HG03108 (cell line): ENCODE measurements around the gene CD44.
"Not testable (repeated sequence)": the region's sequence is repeated elsewhere in the genome, so short reads cannot be mapped to it uniquely, and the experiment has no call there.

Source experiments
- ATAC-seq: cut with Tn5 transposase; IDR thresholded peaks from one replicate; pipeline ENCODE4 v1.9.1; 2021; ENCODE audit warnings: moderate library complexity; ENCODE audit not compliant: unreplicated experiment

CD44 gene

DNA sequence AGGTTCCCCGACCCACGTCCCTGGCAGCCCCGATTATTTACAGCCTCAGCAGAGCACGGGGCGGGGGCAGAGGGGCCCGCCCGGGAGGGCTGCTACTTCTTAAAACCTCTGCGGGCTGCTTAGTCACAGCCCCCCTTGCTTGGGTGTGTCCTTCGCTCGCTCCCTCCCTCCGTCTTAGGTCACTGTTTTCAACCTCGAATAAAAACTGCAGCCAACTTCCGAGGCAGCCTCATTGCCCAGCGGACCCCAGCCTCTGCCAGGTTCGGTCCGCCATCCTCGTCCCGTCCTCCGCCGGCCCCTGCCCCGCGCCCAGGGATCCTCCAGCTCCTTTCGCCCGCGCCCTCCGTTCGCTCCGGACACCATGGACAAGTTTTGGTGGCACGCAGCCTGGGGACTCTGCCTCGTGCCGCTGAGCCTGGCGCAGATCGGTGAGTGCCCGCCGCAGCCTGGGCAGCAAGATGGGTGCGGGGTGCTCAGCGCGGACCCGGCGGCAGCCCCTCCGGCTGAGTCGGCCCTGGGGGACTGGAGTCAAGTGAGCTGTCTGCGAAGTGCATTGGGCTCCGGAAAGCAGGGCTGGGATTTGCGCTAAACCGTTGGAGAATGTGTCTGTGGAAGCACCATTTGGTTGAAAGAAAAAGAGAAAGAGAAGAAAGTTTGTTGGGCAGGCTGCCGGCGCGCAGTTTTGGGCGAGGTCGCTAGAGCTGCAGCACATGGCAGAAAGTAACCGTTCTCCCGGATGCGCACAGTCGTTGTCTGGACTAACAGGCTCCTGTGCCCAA lies at the start of gene CD44:
CD44 (plus strand) TSS at position 229 of the 779 bp plus-strand sequence; CDS start at position 362, 133 bp downstream.
- peak; percentile 26 for ATAC-seq

- ATAC-seq, result no peak
Measured at GRCh38 chr11:35089666-35090065, 49.3 kb upstream of the CD44 start.

DNA sequence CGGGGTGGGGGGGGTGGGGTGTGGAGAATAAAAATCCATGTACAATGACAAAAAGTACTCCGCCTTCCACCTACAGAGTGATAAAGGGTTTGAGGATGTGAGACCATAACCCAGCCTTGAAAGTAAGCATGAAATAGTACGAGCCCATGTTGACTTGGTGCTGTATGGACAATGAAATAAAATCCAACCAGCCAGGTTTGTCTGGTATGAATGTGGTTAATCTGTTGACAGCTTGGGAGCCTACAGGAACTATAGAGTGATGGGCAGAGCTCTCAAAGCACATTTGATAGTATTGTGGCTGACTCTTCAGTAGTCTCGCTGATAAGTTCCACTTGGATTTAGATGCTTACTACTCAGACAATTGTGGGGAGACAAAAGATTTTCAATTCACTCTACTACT lies 48.8 kb upstream of the CD44 start:
- ATAC-seq, result no peak

DNA sequence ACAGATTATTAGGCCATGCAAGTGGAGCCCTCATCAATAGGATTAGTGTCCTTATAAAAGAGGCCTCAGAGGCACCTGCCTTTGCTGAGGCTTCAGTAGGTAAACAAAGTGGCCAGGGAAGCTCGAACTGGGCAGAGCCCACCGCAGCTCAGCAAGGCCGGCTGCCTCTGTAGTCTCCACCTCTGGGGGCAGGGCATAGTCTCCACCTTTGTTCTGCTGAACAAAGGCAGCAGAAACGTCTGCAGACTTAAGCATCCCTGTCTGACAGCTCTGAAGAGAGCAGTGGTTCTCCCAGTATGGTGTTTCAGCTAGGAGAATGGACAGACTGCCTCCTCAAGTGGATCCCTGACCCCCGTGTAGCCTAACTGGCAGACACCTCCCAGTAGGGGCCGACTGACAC lies 48.0 kb upstream of the CD44 start:
- not testable (repeated sequence) for ATAC-seq

GRCh38 chr11:35096723-35097122 lies 42.2 kb upstream of the CD44 start:
- no peak for ATAC-seq

GRCh38 chr11:35097814-35098455 lies 41.0 kb upstream of the CD44 start:
- no peak for ATAC-seq

GRCh38 chr11:35098855-35099254 lies 40.1 kb upstream of the CD44 start:
- ATAC-seq, result no peak

- ATAC-seq, result no peak
Measured at GRCh38 chr11:35099278-35100012, 39.5 kb upstream of the CD44 start.

- ATAC-seq, result no peak
Measured at GRCh38 chr11:35100013-35100383, 39.0 kb upstream of the CD44 start.

DNA sequence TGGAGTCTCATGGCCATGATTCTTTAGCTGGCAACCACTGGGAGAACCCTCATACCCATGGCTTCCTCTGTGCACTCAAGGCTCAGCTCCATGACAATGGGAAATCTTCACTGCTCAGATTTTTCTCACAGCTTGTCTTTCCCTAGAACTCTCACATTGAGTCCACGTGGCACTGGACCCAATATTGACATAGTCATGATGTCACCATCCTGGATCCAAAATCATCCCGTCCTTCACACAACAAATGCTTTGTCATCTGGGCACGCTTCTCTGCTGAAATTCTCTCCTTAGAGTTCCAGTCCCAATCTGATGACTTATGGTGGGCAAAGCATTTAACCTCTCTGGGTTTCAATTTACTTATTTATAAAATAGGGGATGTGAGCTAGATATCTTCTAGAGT lies 37.7 kb upstream of the CD44 start:
- no peak for ATAC-seq

DNA sequence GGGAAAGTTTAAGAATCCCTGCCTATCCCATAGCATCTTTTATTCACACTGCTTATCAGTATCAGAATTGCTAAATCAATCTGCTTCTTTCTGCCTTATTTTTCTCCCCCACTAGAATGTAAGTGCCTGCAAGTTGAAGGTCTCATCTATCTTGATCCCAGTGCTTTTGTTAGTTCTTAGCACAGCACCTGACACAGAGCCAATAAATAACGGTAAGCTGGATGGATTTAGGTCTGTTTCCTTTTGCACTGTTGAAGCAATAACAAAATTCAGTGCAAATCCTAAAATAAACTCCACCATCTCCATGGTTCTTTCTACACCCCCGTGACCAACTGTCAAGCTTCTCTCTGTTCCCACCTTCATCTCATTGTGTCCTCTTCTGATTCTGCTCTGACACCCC lies 36.7 kb upstream of the CD44 start:
- no peak for ATAC-seq

DNA sequence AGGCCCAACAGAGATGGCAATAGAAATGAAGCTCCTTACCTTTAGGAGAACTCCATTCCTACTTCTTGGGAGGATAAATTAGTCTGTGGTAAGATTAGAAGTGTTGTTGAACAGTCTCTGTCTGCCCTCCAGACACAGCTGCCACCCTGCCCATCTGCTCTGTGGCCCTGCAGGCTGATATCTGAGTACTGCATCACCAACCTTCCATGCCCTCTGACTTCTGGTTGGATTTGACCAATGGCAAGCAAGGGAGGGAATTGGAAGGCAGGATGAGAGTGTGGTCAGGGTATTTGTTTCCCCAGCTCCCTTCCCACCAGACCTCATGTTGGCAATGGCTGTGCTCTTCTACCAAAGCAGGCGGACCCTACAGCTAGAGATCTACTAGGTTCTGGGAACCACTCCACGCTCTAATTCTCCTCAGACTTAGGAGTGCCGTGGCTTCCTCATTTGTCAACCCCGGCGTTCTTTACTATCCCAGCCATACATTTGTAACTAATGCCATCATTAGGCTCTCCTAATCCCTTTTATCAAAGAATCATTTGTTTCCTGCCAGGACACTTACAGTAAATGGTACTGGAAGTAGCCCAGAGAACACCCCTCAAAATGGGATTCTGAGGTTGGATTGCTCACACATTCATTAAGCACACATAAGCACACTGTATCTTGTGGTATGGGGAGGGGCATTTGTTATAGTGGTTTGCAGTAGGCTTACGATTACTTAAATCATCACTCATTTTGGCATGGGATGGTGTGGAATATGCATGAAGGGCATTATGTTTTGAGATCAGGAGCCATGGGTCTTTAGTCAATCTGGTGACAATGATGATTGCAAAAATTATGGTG lies 35.4 kb upstream of the CD44 start:
- no peak for ATAC-seq

DNA sequence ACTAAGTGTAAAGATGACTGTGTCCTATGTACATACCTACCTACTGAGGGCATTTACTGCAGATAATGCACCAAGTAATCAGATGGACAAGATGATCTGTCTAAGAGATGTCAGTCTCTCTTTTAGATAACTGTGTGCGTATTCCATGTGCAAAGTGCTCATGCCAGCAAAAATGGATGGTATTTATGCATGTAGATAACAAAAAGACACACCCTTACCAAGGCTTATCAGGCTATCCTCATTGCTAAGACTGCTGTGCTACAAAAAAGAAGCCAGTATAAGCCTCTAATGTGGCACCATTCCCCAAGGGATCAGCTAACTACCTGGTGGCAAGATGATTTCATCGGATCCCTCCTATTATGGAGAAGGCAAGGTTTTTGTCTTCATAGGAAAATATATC lies 34.3 kb upstream of the CD44 start:
- ATAC-seq, result no peak

DNA sequence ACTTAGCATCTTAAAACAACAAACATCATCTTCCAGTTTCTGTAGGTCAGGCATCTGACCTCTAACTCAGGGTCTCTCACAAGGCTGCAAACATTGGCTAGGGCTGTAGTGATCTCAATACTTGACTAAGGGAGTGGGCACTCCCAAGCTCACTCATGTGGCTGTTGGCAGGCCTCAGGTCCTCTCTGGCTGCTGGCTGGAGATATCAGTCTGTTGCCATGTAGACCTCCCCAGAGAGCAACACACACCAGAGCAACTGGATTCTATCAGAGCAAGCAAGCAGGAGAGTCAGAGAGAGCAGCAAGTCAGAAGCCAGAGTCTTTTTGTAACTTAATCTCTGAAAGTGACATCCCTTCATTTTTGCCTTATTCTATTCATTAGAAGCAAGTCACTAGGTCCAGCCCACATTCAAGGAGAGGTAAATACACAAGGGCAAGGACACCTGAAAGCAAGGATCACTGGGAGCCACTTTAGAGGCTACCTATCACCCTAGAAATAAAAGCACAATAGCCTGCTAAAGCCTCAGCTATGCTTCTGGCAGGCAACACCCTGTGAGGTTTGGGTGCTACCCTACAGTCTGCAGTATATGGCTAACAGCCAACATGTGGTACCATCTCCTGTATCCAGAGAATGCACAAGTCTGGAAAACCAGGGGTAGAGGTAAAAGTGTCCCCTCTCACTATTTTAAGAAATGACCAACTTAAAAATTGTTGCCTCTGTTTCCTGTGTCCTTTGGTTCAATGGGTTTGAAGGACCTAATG lies 33.5 kb upstream of the CD44 start:
- no peak for ATAC-seq

- ATAC-seq, result peak; percentile 79
Measured at GRCh38 chr11:35106595-35106994, 32.4 kb upstream of the CD44 start.

DNA sequence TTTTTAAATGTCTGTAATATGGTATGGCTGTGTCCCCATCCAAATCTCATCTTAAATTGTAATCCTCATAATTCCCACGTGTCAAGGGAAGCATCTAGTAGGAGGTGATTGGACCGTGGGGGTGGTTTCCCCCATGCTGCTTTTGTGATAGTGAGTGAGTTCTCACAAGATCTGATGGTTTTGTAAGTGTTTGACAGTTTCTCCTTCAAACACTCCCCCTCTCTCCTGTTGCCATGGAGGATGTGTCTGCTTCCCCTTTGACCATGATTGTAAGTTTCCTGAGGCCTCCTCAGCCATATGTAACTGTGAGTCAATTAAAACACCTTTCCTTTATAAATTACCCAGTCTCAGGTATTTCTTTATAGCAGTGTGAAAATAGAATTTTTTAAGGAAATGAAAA lies 31.1 kb upstream of the CD44 start:
- no peak for ATAC-seq

DNA sequence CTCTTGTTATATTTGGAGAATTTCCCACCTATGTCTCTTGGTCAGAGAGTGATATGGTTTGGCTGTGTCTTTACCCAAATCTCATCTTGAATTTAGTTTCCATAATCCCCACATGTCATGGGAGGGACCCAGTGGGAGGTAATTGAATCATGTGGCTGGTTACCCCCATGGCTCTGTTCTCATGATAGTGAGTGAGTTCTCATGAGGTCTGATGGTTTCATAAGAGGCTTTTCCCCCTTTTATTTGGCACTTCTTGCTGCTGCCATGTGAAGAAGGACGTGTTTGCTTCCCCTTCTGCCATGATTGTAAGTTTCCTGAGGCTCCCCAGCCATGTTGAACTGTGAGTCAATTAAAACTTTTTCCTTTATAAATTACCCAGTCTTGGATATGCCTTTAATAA lies 30.6 kb upstream of the CD44 start:
- not testable (repeated sequence) for ATAC-seq

DNA sequence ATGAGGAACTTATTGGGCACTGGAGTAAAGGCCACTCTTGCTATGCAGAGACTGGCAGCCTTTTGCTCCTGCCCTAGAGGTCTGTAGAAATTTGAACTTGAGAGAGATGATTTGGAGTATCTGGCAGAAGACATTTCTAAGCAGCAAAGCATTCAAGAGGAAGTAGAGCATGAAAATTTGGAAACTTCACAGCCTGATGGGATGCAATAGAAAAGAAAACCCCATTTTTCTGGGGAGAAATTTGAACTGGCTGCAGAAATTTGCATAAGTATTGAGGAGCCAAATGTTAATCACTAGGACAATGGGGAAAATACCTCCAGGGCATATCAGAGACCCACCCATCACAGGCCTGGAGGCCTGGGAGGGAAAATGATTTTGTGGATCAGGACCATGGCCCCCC lies 29.9 kb upstream of the CD44 start:
- no peak for ATAC-seq

DNA sequence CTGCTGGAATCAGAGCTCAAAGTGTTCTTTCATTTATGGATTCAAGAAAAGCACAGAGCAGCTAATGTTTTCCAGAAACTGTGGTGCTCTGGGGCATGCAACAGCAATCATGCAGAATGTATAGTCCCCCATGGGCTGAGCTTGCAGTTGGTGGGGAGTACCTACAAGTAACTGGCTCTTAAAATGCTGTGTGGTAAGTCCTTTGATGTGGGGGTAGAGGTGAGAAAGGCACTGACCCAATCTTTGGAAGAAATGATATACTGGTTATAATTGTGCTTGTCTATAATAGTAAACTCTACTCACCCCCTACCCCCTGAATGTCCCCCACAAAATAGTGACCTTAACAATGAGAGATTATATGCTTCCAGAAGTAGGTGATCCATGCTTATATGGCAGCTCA lies 29.1 kb upstream of the CD44 start:
- ATAC-seq, result no peak
